Measurements from ENCODE around the gene BSG. TPM values are rescaled to one million over a fixed set of nuclear protein-coding genes. Genes with fewer than 3 reads are reported as not detected.

BSG gene
- total RNA-seq, 1 donor from 2014 or later, result 330 TPM

- no peaks in the 10 kb centered on the region for H3K9me3 ChIP-seq (ENCODE audit: low read depth)
- Mint-ChIP-seq H3K27me3 (ENCODE audit: insufficient read depth, low read depth) (peaks cover 33% of the 10 kb centered on the region), H3K36me3 (no peaks in the 10 kb centered on the region)
These were observed 22.0 kb downstream of the BSG start for GRCh38 chr19:594265-594870.

GRCh38 chr19:595326-596262 is 23.2 kb downstream of the BSG start:
- H3K4me3 Mint-ChIP-seq, result no peak overlapping the region
- H4K20me1 ChIP-seq (ENCODE audit: low read depth), result peaks cover 55% of the 10 kb centered on the region

More at GRCh38 chr19:594265-594870, 22.0 kb downstream of the BSG start:
- Histone ChIP-seq H3K79me2 (ENCODE audit: low read depth) (no peaks in the 10 kb centered on the region), H4K20me1 (ENCODE audit: low read depth) (peaks cover 60% of the 10 kb centered on the region), H3K9ac (no peak overlapping the region), H3K4me1 (peaks cover 13% of the 10 kb centered on the region), H3K36me3 (no peaks in the 10 kb centered on the region), H3K27ac (no peak overlapping the region), H3F3A (ENCODE audit: low read depth) (peaks cover 15% of the 10 kb centered on the region), H3K27me3 (peaks cover 53% of the 10 kb centered on the region), H3K4me3 (no peak overlapping the region), H2AFZ (replicated peaks) (no peak overlapping the region), H3K4me2 (no peak overlapping the region)
- peaks cover 3% of the 10 kb centered on the region for H3K4me1 Mint-ChIP-seq
- TF ChIP-seq CTCF (IDR thresholded peaks at IDR 0.05), result no peak
- no peak for TF ChIP-seq EZH2 (IDR thresholded peaks at IDR 0.05)
- no peak for DNase-seq (ENCODE audit: low spot score)
- H3K4me3 Mint-ChIP-seq, result no peak overlapping the region
- H3K27ac Mint-ChIP-seq, result no peak overlapping the region
- peaks cover 4% of the 10 kb centered on the region for H3K9me3 Mint-ChIP-seq

GRCh38 chr19:596263-596655 is 23.9 kb downstream of the BSG start:
- H2AFZ ChIP-seq (replicated peaks), result no peak overlapping the region
- Mint-ChIP-seq H3K36me3 (no peaks in the 10 kb centered on the region), H3K4me3 (no peak overlapping the region), H3K4me1 (peaks cover 2% of the 10 kb centered on the region), H3K27ac (no peak overlapping the region), H3K9me3 (peaks cover 9% of the 10 kb centered on the region), H3K27me3 (ENCODE audit: insufficient read depth, low read depth) (peaks cover 33% of the 10 kb centered on the region)
- H3K4me2 ChIP-seq, result peak overlapping the region; percentile 70
- no peak overlapping the region for H3K27ac ChIP-seq
- H3K27me3 ChIP-seq, result peaks cover 39% of the 10 kb centered on the region
- TF ChIP-seq CTCF (IDR thresholded peaks at IDR 0.05) (no peak), EZH2 (IDR thresholded peaks at IDR 0.05) (no peak), EZH2phosphoT487 (IDR thresholded peaks at IDR 0.05) (no peak)
- no peaks in the 10 kb centered on the region for H3K9me3 ChIP-seq (ENCODE audit: low read depth)
- H3K9ac ChIP-seq, result no peak overlapping the region
- no peak overlapping the region for H3K4me3 ChIP-seq
- no peaks in the 10 kb centered on the region for H3K36me3 ChIP-seq
- no peak for DNase-seq (ENCODE audit: low spot score)
- H3K79me2 ChIP-seq (ENCODE audit: low read depth), result no peaks in the 10 kb centered on the region
- peaks cover 13% of the 10 kb centered on the region for H3K4me1 ChIP-seq
- peaks cover 14% of the 10 kb centered on the region for H3F3A ChIP-seq (ENCODE audit: low read depth)
- H4K20me1 ChIP-seq (ENCODE audit: low read depth), result peaks cover 49% of the 10 kb centered on the region

More at GRCh38 chr19:595326-596262, 23.2 kb downstream of the BSG start:
- no peak overlapping the region for H3K4me3 ChIP-seq
- H3K79me2 ChIP-seq (ENCODE audit: low read depth), result no peaks in the 10 kb centered on the region
- Mint-ChIP-seq H3K36me3 (no peaks in the 10 kb centered on the region), H3K4me1 (peaks cover 3% of the 10 kb centered on the region), H3K27me3 (ENCODE audit: insufficient read depth, low read depth) (peaks cover 36% of the 10 kb centered on the region), H3K27ac (no peak overlapping the region), H3K9me3 (peaks cover 4% of the 10 kb centered on the region)
- no peak overlapping the region for H3K9ac ChIP-seq
- DNase-seq (ENCODE audit: low spot score), result peak; percentile 88
- H3K4me2 ChIP-seq, result peak overlapping the region; percentile 70
- H3K4me1 ChIP-seq, result peaks cover 13% of the 10 kb centered on the region
- H3F3A ChIP-seq (ENCODE audit: low read depth), result peaks cover 14% of the 10 kb centered on the region
- H3K27me3 ChIP-seq, result peaks cover 46% of the 10 kb centered on the region
- H2AFZ ChIP-seq (replicated peaks), result no peak overlapping the region
- TF ChIP-seq EZH2phosphoT487 (IDR thresholded peaks at IDR 0.05), result peak; percentile 73
- no peak for TF ChIP-seq CTCF (IDR thresholded peaks at IDR 0.05)
- TF ChIP-seq EZH2 (IDR thresholded peaks at IDR 0.05), result no peak
- no peak overlapping the region for H3K27ac ChIP-seq
- H3K9me3 ChIP-seq (ENCODE audit: low read depth), result no peaks in the 10 kb centered on the region
- H3K36me3 ChIP-seq, result no peaks in the 10 kb centered on the region
